IMR-90 (cell line): ENCODE results near the gene BCAT1. TPM values are rescaled to one million over a fixed set of nuclear protein-coding genes. Genes with fewer than 3 reads are reported as not detected.

Source experiments
- ATAC-seq: fragments of 200-7000 bp; cut with Tn5 transposase; 2 replicates; pipeline ENCODE4 v1.9.1; 2020; ENCODE audit warnings: low read depth, mild to moderate bottlenecking, moderate library complexity
- BruUV-seq: library from RNA; stranded (reverse); fragments of 400-500 nt; replicated peaks from 2 replicates; lab custom pipeline; 2021; lab: Mats Ljungman, UMichigan
- CTCF ChIA-PET: fragments of 300-600 bp; formaldehyde crosslinking; extraction: SDS; loops from one replicate; lab custom pipeline; 2021; ENCODE audit warnings: antibody characterized with exemption; lab: Yijun Ruan, JAX
- POLR2A ChIA-PET: fragments of 300-600 bp; sonication (Branson Sonifier 250); formaldehyde crosslinking; loops from one replicate; lab custom pipeline; 2022; ENCODE audit warnings: antibody characterized with exemption; ENCODE audit not compliant: unreplicated experiment; lab: Charles Lee
- DNase-seq: peaks from one replicate; pipeline ENCODE4 v3.0.0; 2013
- H2AFZ ChIP-seq: replicated peaks from 2 replicates; pipeline ENCODE3; 2013; ENCODE audit warnings: low read length, mild to moderate bottlenecking; ENCODE audit not compliant: poor library complexity
- H2AK5ac ChIP-seq: 2 replicates; pipeline ENCODE4 v1.6.1; 2013; ENCODE audit warnings: low read depth, low read length, inconsistent platforms
- H2AK9ac ChIP-seq: replicated peaks from 2 replicates; pipeline ENCODE3; 2013; ENCODE audit warnings: mild to moderate bottlenecking, low read depth, low read length, moderate library complexity; ENCODE audit not compliant: poor library complexity
- H2BK120ac ChIP-seq: 2 replicates; pipeline ENCODE4 v1.6.1; 2013; ENCODE audit warnings: low read depth, low read length, inconsistent platforms
- H2BK15ac ChIP-seq: 3 replicates; pipeline ENCODE4 v1.6.1; 2013; ENCODE audit warnings: low read depth, low read length, inconsistent platforms
- H2BK20ac ChIP-seq: 2 replicates; pipeline ENCODE4 v1.6.1; 2013; ENCODE audit warnings: low read depth, mild to moderate bottlenecking, inconsistent platforms, low read length, moderate library complexity
- H2BK5ac ChIP-seq: 2 replicates; pipeline ENCODE4 v1.6.1; 2013; ENCODE audit warnings: mild to moderate bottlenecking, low read depth, low read length, inconsistent platforms; ENCODE audit not compliant: poor library complexity, severe bottlenecking
- H3K14ac ChIP-seq: replicated peaks from 2 replicates; pipeline ENCODE4 v1.6.1; 2013; ENCODE audit warnings: low read depth, low read length, inconsistent platforms
- H3K18ac ChIP-seq: 2 replicates; pipeline ENCODE4 v1.6.1; 2013; ENCODE audit warnings: low read depth, low read length, control low read depth
- H3K23ac ChIP-seq: 2 replicates; pipeline ENCODE4 v1.6.1; 2013; ENCODE audit warnings: low read depth, low read length, inconsistent platforms
- H3K27ac ChIP-seq: 2 replicates; pipeline ENCODE4 v1.5.1; 2013; ENCODE audit warnings: mild to moderate bottlenecking, control low read depth, low read length; ENCODE audit not compliant: insufficient read depth
- H3K27me3 ChIP-seq: 2 replicates; pipeline ENCODE4 v1.6.1; 2013; ENCODE audit warnings: low read length; ENCODE audit not compliant: control insufficient read depth, insufficient read depth
- H3K36me3 ChIP-seq: 2 replicates; pipeline ENCODE4 v1.6.1; 2013; ENCODE audit warnings: low read length, mixed read lengths; ENCODE audit not compliant: control insufficient read depth, insufficient read depth
- H3K4ac ChIP-seq: 2 replicates; pipeline ENCODE4 v1.6.1; 2013; ENCODE audit warnings: low read depth, low read length, inconsistent platforms
- H3K4me1 ChIP-seq: 2 replicates; pipeline ENCODE4 v1.6.1; 2013; ENCODE audit warnings: low read length, mixed read lengths; ENCODE audit not compliant: control insufficient read depth, insufficient read depth
- H3K4me2 ChIP-seq: 2 replicates; pipeline ENCODE4 v1.6.1; 2013; ENCODE audit warnings: low read depth, mild to moderate bottlenecking, control low read depth, low read length, moderate library complexity
- H3K4me3 ChIP-seq: 2 replicates; pipeline ENCODE4 v1.5.1; 2013; ENCODE audit warnings: low read depth, mild to moderate bottlenecking, control low read depth, low read length, moderate library complexity; ENCODE audit not compliant: insufficient read depth
- H3K56ac ChIP-seq: 2 replicates; pipeline ENCODE4 v1.6.1; 2013; ENCODE audit warnings: low read length, inconsistent platforms; ENCODE audit not compliant: insufficient read depth; ENCODE audit errors: extremely low read depth
- H3K79me1 ChIP-seq, 2 experiments: 2 replicates each; pipeline ENCODE4 v1.6.1; 2013; ENCODE audit warnings: low read length in 2 of 2, inconsistent platforms in 1 of 2, low read depth in 1 of 2
- H3K9ac ChIP-seq: 2 replicates; pipeline ENCODE4 v1.6.1; 2013; ENCODE audit warnings: low read depth, low read length, control low read depth
- H3K9me1 ChIP-seq: 2 replicates; pipeline ENCODE4 v1.6.1; 2013; ENCODE audit warnings: low read length, inconsistent platforms; ENCODE audit not compliant: insufficient read depth
- H3K9me3 ChIP-seq: 2 replicates; pipeline ENCODE4 v1.6.1; 2013; ENCODE audit warnings: low read length; ENCODE audit not compliant: control insufficient read depth, insufficient read depth
- H4K20me1 ChIP-seq: 2 replicates; pipeline ENCODE4 v1.6.1; 2013; ENCODE audit warnings: low read length, inconsistent platforms; ENCODE audit not compliant: insufficient read depth
- H4K5ac ChIP-seq: 2 replicates; pipeline ENCODE4 v1.6.1; 2013; ENCODE audit warnings: mild to moderate bottlenecking, low read depth, low read length, control low read depth
- H4K8ac ChIP-seq, 2 experiments: 2 replicates each; pipeline ENCODE4 v1.6.1; 2013; ENCODE audit warnings: low read depth in 2 of 2, low read length in 2 of 2, control low read depth in 1 of 2, inconsistent platforms in 1 of 2
- H4K91ac ChIP-seq: 2 replicates; pipeline ENCODE4 v1.6.1; 2013; ENCODE audit warnings: low read depth, low read length, inconsistent platforms; ENCODE audit not compliant: insufficient read depth
- BHLHE40 ChIP-seq: fragments of 150-350 bp; IDR thresholded peaks from 2 replicates; pipeline ENCODE4 v1.6.1; 2016; ENCODE audit warnings: mild to moderate bottlenecking, low read depth, low read length
- CEBPB ChIP-seq: IDR thresholded peaks from 2 replicates; pipeline ENCODE4 v1.6.1; 2012; ENCODE audit warnings: low read depth, low read length, improper control_type of control experiment
- CHD1 ChIP-seq: IDR thresholded peaks from 2 replicates; pipeline ENCODE4 v1.6.1; 2012; ENCODE audit warnings: low read depth, low read length, improper control_type of control experiment
- CTCF ChIP-seq: conservative IDR thresholded peaks from 2 replicates; pipeline ENCODE4 v1.5.1; 2012; ENCODE audit warnings: mild to moderate bottlenecking, low read depth, low read length, improper control_type of control experiment
- ELK1 ChIP-seq: fragments of 150-350 bp; IDR thresholded peaks from 2 replicates; pipeline ENCODE4 v1.6.1; 2016; ENCODE audit warnings: low read depth, mild to moderate bottlenecking, low read length, moderate library complexity, borderline replicate concordance
- FOS ChIP-seq: fragments of 150-350 bp; IDR thresholded peaks from 2 replicates; pipeline ENCODE4 v1.6.1; 2016; ENCODE audit warnings: low read depth, low read length
- MAFK ChIP-seq: IDR thresholded peaks from 2 replicates; pipeline ENCODE4 v1.6.1; 2012; ENCODE audit warnings: low read depth, low read length, improper control_type of control experiment
- MAZ ChIP-seq: IDR thresholded peaks from 2 replicates; pipeline ENCODE4 v1.6.1; 2012; ENCODE audit warnings: low read depth, mild to moderate bottlenecking, low read length, improper control_type of control experiment, moderate library complexity, borderline replicate concordance
- MXI1 ChIP-seq: IDR thresholded peaks from 2 replicates; pipeline ENCODE4 v1.6.1; 2012; ENCODE audit warnings: low read depth, mild to moderate bottlenecking, low read length, moderate library complexity, borderline replicate concordance
- NFE2L2 ChIP-seq: fragments of 150-350 bp; IDR thresholded peaks from 2 replicates; pipeline ENCODE4 v1.6.1; 2016; ENCODE audit warnings: low read depth, mild to moderate bottlenecking, low read length
- POLR2A ChIP-seq: IDR thresholded peaks from 2 replicates; pipeline ENCODE4 v1.6.1; 2012; ENCODE audit warnings: mild to moderate bottlenecking, low read depth, low read length
- RAD21 ChIP-seq: IDR thresholded peaks from 2 replicates; pipeline ENCODE4 v1.6.1; 2012; ENCODE audit warnings: low read length, improper control_type of control experiment
- RCOR1 ChIP-seq: IDR thresholded peaks from 2 replicates; pipeline ENCODE4 v1.6.1; 2012; ENCODE audit warnings: mild to moderate bottlenecking, low read length, improper control_type of control experiment; ENCODE audit not compliant: insufficient replicate concordance
- RFX5 ChIP-seq: IDR thresholded peaks from 2 replicates; pipeline ENCODE4 v1.8.0; 2012; ENCODE audit warnings: low read depth, mild to moderate bottlenecking, low read length, moderate library complexity
- SMC3 ChIP-seq: fragments of 150-350 bp; IDR thresholded peaks from 2 replicates; pipeline ENCODE4 v1.6.1; 2016; ENCODE audit warnings: low read depth, mild to moderate bottlenecking, antibody characterized with exemption, low read length, moderate library complexity
- WGBS, 2 experiments: methylation state at CpG; one replicate each; pipeline versions ENCODE4 v1.1.5 to v1.1.7; 2013; ENCODE audit warnings: missing lambda C conversion rate in 2 of 2; ENCODE audit not compliant: insufficient read length in 1 of 2; ENCODE audit errors: extremely low coverage in 2 of 2; 5-methylcytosine and 5-hydroxymethylcytosine counted together
- dilution Hi-C: fragments of 300-500 bp; cut with HindIII; formaldehyde crosslinking; loops from one replicate; pipeline ENCODE4 v1.14.3; 2018; ENCODE audit warnings: low sequenced_read_pairs; ENCODE audit not compliant: unreplicated experiment
- in situ Hi-C: fragments of 300-500 bp; cut with MboI; formaldehyde crosslinking; loops from 3 replicates; pipeline ENCODE4 v1.14.3; 2019; ENCODE audit warnings: low sequenced_read_pairs, inconsistent platforms, mixed read lengths
- intact Hi-C: fragments of 100-400 bp; cut with micrococcal nuclease; formaldehyde crosslinking; loops from 2 replicates; pipeline ENCODE4 v1.10.0; 2022
- polyA plus RNA-seq, 3 experiments: library from polyadenylated mRNA; depleted of rRNA; stranded (reverse); fragments of >200 nt; gene quantifications; 2 replicates each; pipeline ENCODE4 v1.2.3, GENCODE V29; 2012; ENCODE audit warnings: low replicate concordance in 1 of 3
- total RNA-seq: library from RNA; depleted of rRNA; stranded (reverse); fragments of >200 nt; gene quantifications from 2 replicates; pipeline ENCODE4 v1.2.3, GENCODE V29; 2012
- TF ChIP-seq, protein P1 (sequence below): fragments of 150-350 bp; IDR thresholded peaks from 2 replicates; pipeline ENCODE4 v1.6.1; 2017; ENCODE audit warnings: mild to moderate bottlenecking, antibody characterized with exemption, low read length, low read depth

BCAT1 gene
- total and polyA plus RNA-seq, 2 of the 4 experiments (the other 2 are of a cell fraction), result 30.4 to 683 TPM

DNA sequence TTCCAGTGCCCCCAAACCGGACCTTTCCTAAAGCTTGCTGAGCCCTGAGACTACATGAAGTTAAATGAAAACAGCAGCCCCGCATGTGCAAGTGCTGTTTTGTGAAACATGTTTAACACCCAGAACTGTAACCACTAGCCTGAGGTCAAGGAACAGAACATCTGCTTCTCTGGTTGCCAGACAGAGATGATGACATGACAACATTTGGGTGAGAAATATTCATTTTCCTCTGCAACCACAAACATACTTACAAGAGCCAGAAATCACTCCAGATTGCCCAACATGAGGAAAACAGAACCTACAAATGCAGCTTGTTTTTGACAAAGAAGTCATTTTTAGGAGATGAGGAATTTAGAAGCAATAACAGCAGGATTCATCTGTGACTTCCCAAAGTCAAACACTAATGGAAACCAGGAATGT, 110.4 kb downstream of the BCAT1 start:
- H3K4me2 ChIP-seq, result no peak overlapping the region; the same call in 1 of the 2 replicates
- in situ Hi-C loops, result no loop called here
- H2BK120ac ChIP-seq, result no peak overlapping the region
- H3K27ac ChIP-seq, result no peak overlapping the region
- dilution Hi-C loops, result no loop called here
- 0% methylated on average over 1 of the region's 2 CpGs; no CpG with 5 or more reads in 1 of the 2 experiments for WGBS, 2 experiments
- H2BK5ac ChIP-seq, result no peak overlapping the region
- no peak overlapping the region for H2BK20ac ChIP-seq
- no peaks in the 10 kb centered on the region for H3K9me3 ChIP-seq
- no peak overlapping the region for H3K23ac ChIP-seq
- no peak overlapping the region for H4K8ac ChIP-seq
- peaks cover 13% of the 10 kb centered on the region for H3K9me1 ChIP-seq
- no peak overlapping the region for H4K91ac ChIP-seq
- H3K4ac ChIP-seq, result no peak overlapping the region
- ChIA-PET CTCF (interaction anchor here (1.0 kb wide), 1 partner anchor 151 kb away, joined by 3 read pairs; no protein-coding TSS in a partner anchor), POLR2A (no interaction called here)
- peaks cover 20 to 45% of the 10 kb centered on the region in 2 experiments for H3K79me1 ChIP-seq
- H2AFZ ChIP-seq, result no peak overlapping the region
- H3K36me3 ChIP-seq, result peaks cover 12% of the 10 kb centered on the region; the same call in 1 of the 2 replicates
- H3K4me3 ChIP-seq, result no peak overlapping the region
- no peak overlapping the region for H4K5ac ChIP-seq
- no peak overlapping the region for H3K56ac ChIP-seq
- H4K20me1 ChIP-seq, result peaks cover 22% of the 10 kb centered on the region; the same call in 1 of the 2 replicates
- ATAC-seq (peak; percentile 45), DNase-seq (peak; percentile 87)
- no peak overlapping the region for H3K14ac ChIP-seq
- H3K4me1 ChIP-seq, result peaks cover 12% of the 10 kb centered on the region
- H2AK9ac ChIP-seq, result no peak overlapping the region
- no peak overlapping the region for H3K18ac ChIP-seq
- no peak overlapping the region for H2BK15ac ChIP-seq
- BruUV-seq, result no TSS peak
- H2AK5ac ChIP-seq, result no peak overlapping the region
- peak; percentile 94 for TF ChIP-seq RCOR1
- TF ChIP-seq FOS, result no peak
- no peak for TF ChIP-seq ELK1
- no peak for TF ChIP-seq POLR2A
- peak; percentile 9; the same call in 1 of the 2 replicates for TF ChIP-seq NFE2L2
- peak; percentile 91 for TF ChIP-seq BHLHE40
- no peak for TF ChIP-seq RFX5
- no peak for TF ChIP-seq SMC3
- TF ChIP-seq CHD1, result no peak
- no peak for TF ChIP-seq CTCF
- no peak for TF ChIP-seq MAZ
- peak; percentile 27; the same call in 1 of the 2 replicates for TF ChIP-seq MAFK
- TF ChIP-seq RAD21, result no peak
- TF ChIP-seq CEBPB, result peak; percentile 90
- TF ChIP-seq, protein P1, sequence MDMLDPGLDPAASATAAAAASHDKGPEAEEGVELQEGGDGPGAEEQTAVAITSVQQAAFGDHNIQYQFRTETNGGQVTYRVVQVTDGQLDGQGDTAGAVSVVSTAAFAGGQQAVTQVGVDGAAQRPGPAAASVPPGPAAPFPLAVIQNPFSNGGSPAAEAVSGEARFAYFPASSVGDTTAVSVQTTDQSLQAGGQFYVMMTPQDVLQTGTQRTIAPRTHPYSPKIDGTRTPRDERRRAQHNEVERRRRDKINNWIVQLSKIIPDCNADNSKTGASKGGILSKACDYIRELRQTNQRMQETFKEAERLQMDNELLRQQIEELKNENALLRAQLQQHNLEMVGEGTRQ, result no peak
- TF ChIP-seq MXI1, result 0 out of 2 replicates have a peak, but pooled peaks have one; percentile 57
- intact Hi-C loops, result no loop called here
- H3K9ac ChIP-seq, result no peak overlapping the region
- no peaks in the 10 kb centered on the region for H3K27me3 ChIP-seq
